Measurements from ENCODE around the gene RASSF7.
"Not testable (repeated sequence)": the region's sequence is repeated elsewhere in the genome, so short reads cannot be mapped to it uniquely, and the experiment has no call there.

The RASSF7 gene

GRCh38 chr11:567629-568292 is 7.0 kb downstream of the RASSF7 start:
- no peak for DNase-seq

- DNase-seq = peak; percentile 92
These were observed 7.8 kb downstream of the RASSF7 start for GRCh38 chr11:568306-569157.

- no peak for DNase-seq
These were observed 8.6 kb downstream of the RASSF7 start for GRCh38 chr11:569158-569885.

GRCh38 chr11:571802-572185 is 11.0 kb downstream of the RASSF7 start:
- DNase-seq = no peak

- DNase-seq = no peak
These were observed 12.5 kb downstream of the RASSF7 start for GRCh38 chr11:573146-573759.

GRCh38 chr11:574031-574570 is 13.3 kb downstream of the RASSF7 start:
- not testable (repeated sequence) for DNase-seq

GRCh38 chr11:574632-575312 is 14.0 kb downstream of the RASSF7 start:
- no peak for DNase-seq

- no peak for DNase-seq
These were observed 14.7 kb downstream of the RASSF7 start for GRCh38 chr11:575313-575995.

- DNase-seq = peak; percentile 96
These were observed 15.4 kb downstream of the RASSF7 start, which contains the start of gene PHRF1 for GRCh38 chr11:575996-576768. PHRF1 (plus strand) TSS chr11:576470; CDS start chr11:581513, 5,043 bp downstream.

GRCh38 chr11:576811-577610 is 16.2 kb downstream of the RASSF7 start:
- DNase-seq = no peak

GRCh38 chr11:577611-577894 is 16.8 kb downstream of the RASSF7 start:
- DNase-seq = no peak

- DNase-seq = no peak
These were observed 17.7 kb downstream of the RASSF7 start for GRCh38 chr11:578276-579035.

- no peak for DNase-seq
These were observed 19.2 kb downstream of the RASSF7 start for GRCh38 chr11:579830-580601.

GRCh38 chr11:581342-581741 is 20.6 kb downstream of the RASSF7 start:
- DNase-seq = no peak

- no peak for DNase-seq
These were observed 21.0 kb downstream of the RASSF7 start for GRCh38 chr11:581752-582151.

- DNase-seq = no peak
These were observed 23.5 kb downstream of the RASSF7 start for GRCh38 chr11:584287-584686.

- no peak for DNase-seq
These were observed 25.9 kb downstream of the RASSF7 start for GRCh38 chr11:586376-587316.

All from activated gamma-delta T cell treated with Interleukin-2 at 50 U/mL for 16 hours (primary cell).